ENCODE results near the gene THUMPD3.

DNA sequence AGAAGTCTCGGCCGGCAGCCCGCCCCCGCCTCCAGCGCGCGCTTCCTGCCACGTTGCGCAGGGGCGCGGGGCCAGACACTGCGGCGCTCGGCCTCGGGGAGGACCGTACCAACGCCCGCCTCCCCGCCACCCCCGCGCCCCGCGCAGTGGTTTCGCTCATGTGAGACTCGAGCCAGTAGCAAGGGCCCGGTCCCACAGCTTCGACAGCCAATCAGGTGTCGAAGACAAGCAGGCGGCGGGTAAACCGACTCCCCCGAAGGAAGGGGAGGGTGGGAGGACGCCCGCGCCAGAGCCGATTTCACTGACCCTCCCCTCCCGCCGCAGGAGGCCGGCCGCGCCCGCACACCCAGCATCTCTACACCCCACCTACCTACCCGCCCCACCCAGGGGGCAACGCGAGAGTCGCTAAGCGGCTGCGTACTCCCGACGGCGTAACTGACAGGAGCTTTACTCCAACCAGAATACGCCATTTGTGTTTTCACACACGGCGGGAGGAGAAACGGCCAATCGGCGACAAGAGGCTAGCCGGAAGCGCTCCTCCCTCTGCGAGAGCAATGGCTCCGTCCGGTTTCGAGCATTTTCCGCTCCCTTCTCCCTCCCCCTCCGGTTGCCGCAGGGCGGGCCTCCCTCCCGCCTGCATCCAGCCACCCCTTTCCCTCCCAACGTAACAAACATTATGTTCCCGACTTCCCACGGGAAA lies 33.9 kb downstream of the THUMPD3 start:
- TF ChIP-seq POLR2A (IDR thresholded peaks at IDR 0.05): no peak
- TF ChIP-seq, protein P1, sequence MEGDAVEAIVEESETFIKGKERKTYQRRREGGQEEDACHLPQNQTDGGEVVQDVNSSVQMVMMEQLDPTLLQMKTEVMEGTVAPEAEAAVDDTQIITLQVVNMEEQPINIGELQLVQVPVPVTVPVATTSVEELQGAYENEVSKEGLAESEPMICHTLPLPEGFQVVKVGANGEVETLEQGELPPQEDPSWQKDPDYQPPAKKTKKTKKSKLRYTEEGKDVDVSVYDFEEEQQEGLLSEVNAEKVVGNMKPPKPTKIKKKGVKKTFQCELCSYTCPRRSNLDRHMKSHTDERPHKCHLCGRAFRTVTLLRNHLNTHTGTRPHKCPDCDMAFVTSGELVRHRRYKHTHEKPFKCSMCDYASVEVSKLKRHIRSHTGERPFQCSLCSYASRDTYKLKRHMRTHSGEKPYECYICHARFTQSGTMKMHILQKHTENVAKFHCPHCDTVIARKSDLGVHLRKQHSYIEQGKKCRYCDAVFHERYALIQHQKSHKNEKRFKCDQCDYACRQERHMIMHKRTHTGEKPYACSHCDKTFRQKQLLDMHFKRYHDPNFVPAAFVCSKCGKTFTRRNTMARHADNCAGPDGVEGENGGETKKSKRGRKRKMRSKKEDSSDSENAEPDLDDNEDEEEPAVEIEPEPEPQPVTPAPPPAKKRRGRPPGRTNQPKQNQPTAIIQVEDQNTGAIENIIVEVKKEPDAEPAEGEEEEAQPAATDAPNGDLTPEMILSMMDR (IDR thresholded peaks at IDR 0.05): no peak

All from vagina (tissue), 2 donors.